Measurements from ENCODE around the gene LIFR.

LIFR gene

GRCh38 chr5:38463634-38464521 lies 92.6 kb downstream of the LIFR start:
- no peak for DNase-seq

- no peak for DNase-seq
Observed at GRCh38 chr5:38462976-38463633, 93.3 kb downstream of the LIFR start.

- DNase-seq, result no peak
Observed at GRCh38 chr5:38458174-38458573, 98.3 kb downstream of the LIFR start.

- no peak for DNase-seq
Observed at GRCh38 chr5:38456657-38457399, 99.6 kb downstream of the LIFR start.

- DNase-seq, result no peak
Observed at GRCh38 chr5:38455796-38456330, 100.6 kb downstream of the LIFR start.

- DNase-seq, result no peak
Observed at GRCh38 chr5:38453921-38454320, 102.5 kb downstream of the LIFR start.

- peak; percentile 42 to 46 for DNase-seq
Observed at GRCh38 chr5:38453506-38453905, 102.9 kb downstream of the LIFR start.

GRCh38 chr5:38452201-38452600 lies 104.2 kb downstream of the LIFR start:
- DNase-seq, result no peak

GRCh38 chr5:38451074-38451725 lies 105.2 kb downstream of the LIFR start:
- DNase-seq, result no peak

GRCh38 chr5:38450627-38451026 lies 105.8 kb downstream of the LIFR start:
- no peak for DNase-seq

- no peak for DNase-seq
Observed at GRCh38 chr5:38448568-38449350, 107.7 kb downstream of the LIFR start.

- no peak for DNase-seq
Observed at GRCh38 chr5:38447786-38448185, 108.7 kb downstream of the LIFR start.

- no peak for DNase-seq
Observed at GRCh38 chr5:38447056-38447455, 109.4 kb downstream of the LIFR start.

GRCh38 chr5:38446029-38446522 lies 110.4 kb downstream of the LIFR start:
- no peak for DNase-seq

- DNase-seq, result no peak
Observed at GRCh38 chr5:38445374-38446028, 110.9 kb downstream of the LIFR start.

- DNase-seq, result no peak
Observed at GRCh38 chr5:38443390-38443789, 113.1 kb downstream of the LIFR start.

GRCh38 chr5:38442247-38442573 lies 114.2 kb downstream of the LIFR start:
- no peak for DNase-seq

- DNase-seq, result peak; percentile 85 to 87
Observed at GRCh38 chr5:38441453-38442246, 114.8 kb downstream of the LIFR start.

- DNase-seq, result no peak
Observed at GRCh38 chr5:38438757-38439156, 117.7 kb downstream of the LIFR start.

- DNase-seq, result no peak
Observed at GRCh38 chr5:38434966-38435705, 121.3 kb downstream of the LIFR start.
